HepG2 (cell line): ENCODE measurements around the gene ZBTB4. TPM values are rescaled to one million over a fixed set of nuclear protein-coding genes. Genes with fewer than 3 reads are reported as not detected.

Experiments used
- ATAC-seq: fragments of 200-7000 bp; cut with Tn5 transposase; 3 replicates; pipeline ENCODE4 v1.9.1; 2020; ENCODE audit warnings: mild to moderate bottlenecking, moderate library complexity
- BruUV-seq: library from RNA; stranded (reverse); fragments of 400-500 nt; replicated peaks from 2 replicates; lab custom pipeline; 2021; lab: Mats Ljungman, UMichigan
- CTCF ChIA-PET: fragments of 300-600 bp; formaldehyde crosslinking; extraction: SDS; loops from one replicate; lab custom pipeline; 2021; ENCODE audit warnings: low total read pairs, inconsistent platforms, low intra/inter-chr PET ratio; lab: Yijun Ruan, JAX
- POLR2A ChIA-PET: fragments of 350-600 bp; sonication (Branson Sonifier 250); formaldehyde crosslinking; loops from one replicate; lab custom pipeline; 2020; ENCODE audit warnings: antibody characterized with exemption, inconsistent platforms; lab: Yijun Ruan, JAX
- DNase-seq: peaks from one replicate; pipeline ENCODE4 v3.0.0-alpha.2; 2015; ENCODE audit warnings: low spot score
- FAIRE-seq: peaks from 3 replicates; lab custom pipeline; 2011; peaks lifted over from hg19 to GRCh38; lab: Jason Lieb, UNC
- H2AFZ ChIP-seq: one replicate; pipeline ENCODE4 v1.6.1; 2011; ENCODE audit warnings: low read length, inconsistent platforms
- H3K27ac ChIP-seq: fragments of 300-600 bp; 3 replicates; pipeline ENCODE4 v1.8.0; 2011; ENCODE audit warnings: mixed run types, mild to moderate bottlenecking, mixed read lengths, low read length, inconsistent platforms; ENCODE audit not compliant: insufficient read depth; ENCODE audit errors: extremely low read length
- H3K27me3 ChIP-seq, 2 experiments: fragments of 200-600 bp in 1 of 2; 2 replicates in 1 of 2; 3 replicates in 1 of 2; pipeline versions ENCODE4 v1.6.0 to v1.8.0; 2011; ENCODE audit warnings: low read length in 2 of 2, mild to moderate bottlenecking in 2 of 2, moderate library complexity in 2 of 2, inconsistent platforms in 1 of 2; ENCODE audit not compliant: insufficient read depth in 2 of 2, control insufficient read depth in 1 of 2
- H3K36me3 ChIP-seq, 2 experiments: fragments of 200-600 bp in 1 of 2; replicated peaks in 1 of 2; 2 replicates in 1 of 2; 3 replicates in 1 of 2; pipeline versions ENCODE4 v1.5.1 to v1.8.0; 2011; ENCODE audit warnings: low read length in 2 of 2, inconsistent platforms in 1 of 2; ENCODE audit not compliant: insufficient read depth in 2 of 2, control insufficient read depth in 1 of 2
- H3K4me1 ChIP-seq: 2 replicates; pipeline ENCODE4 v1.5.1; 2012; ENCODE audit warnings: low read length, inconsistent platforms; ENCODE audit not compliant: insufficient read depth
- H3K4me2 ChIP-seq: 2 replicates; pipeline ENCODE4 v1.6.0; 2011; ENCODE audit warnings: low read depth, low read length, inconsistent platforms
- H3K4me3 ChIP-seq, 3 experiments: fragments of 200-600 bp in 1 of 3; sonication (generic), shearing (Covaris generic) in 1 of 3; replicated peaks in 1 of 3; 2 replicates each; pipeline ENCODE4 v1.5.1; 2011 to 2016; ENCODE audit warnings: low read length in 3 of 3, inconsistent platforms in 2 of 3, low read depth in 2 of 3, mild to moderate bottlenecking in 2 of 3, control low read depth in 1 of 3, mixed read lengths in 1 of 3; ENCODE audit not compliant: insufficient read depth in 1 of 3
- H3K79me2 ChIP-seq: one replicate; pipeline ENCODE4 v1.6.1; 2011; ENCODE audit warnings: low read length, inconsistent platforms; ENCODE audit not compliant: insufficient read depth
- H3K9ac ChIP-seq: 2 replicates; pipeline ENCODE4 v1.6.0; 2011; ENCODE audit warnings: mild to moderate bottlenecking, low read depth, low read length, inconsistent platforms; ENCODE audit not compliant: insufficient read depth
- H3K9me3 ChIP-seq: 2 replicates; pipeline ENCODE4 v1.5.1; 2012; ENCODE audit warnings: mild to moderate bottlenecking, low read length
- H4K20me1 ChIP-seq: 2 replicates; pipeline ENCODE4 v1.6.0; 2011; ENCODE audit warnings: inconsistent platforms, mild to moderate bottlenecking, low read length, moderate library complexity; ENCODE audit not compliant: insufficient read depth
- RBM22 ChIP-seq: fragments of 200-400 bp; formaldehyde crosslinking; optimal IDR thresholded peaks from 2 replicates; pipeline ENCODE3; 2017; ENCODE audit warnings: mild to moderate bottlenecking, low read length, moderate library complexity
- SALL2 ChIP-seq: sonication (generic); formaldehyde crosslinking; IDR thresholded peaks from 2 replicates; pipeline ENCODE4 v1.8.1; 2023; ENCODE audit warnings: mild to moderate bottlenecking, missing genetic modification reagents, inconsistent platforms
- SUZ12 ChIP-seq: fragments of 150-350 bp; IDR thresholded peaks from 2 replicates; pipeline ENCODE4 v1.6.1; 2014; ENCODE audit warnings: low read depth, low read length
- ZNF225 ChIP-seq: sonication (generic); formaldehyde crosslinking; IDR thresholded peaks from 2 replicates; pipeline ENCODE4 v1.4.0; 2020; ENCODE audit warnings: mild to moderate bottlenecking, missing genetic modification reagents
- ZNF329 ChIP-seq: sonication (generic); formaldehyde crosslinking; IDR thresholded peaks from 2 replicates; pipeline ENCODE4 v1.9.0; 2021; ENCODE audit warnings: low read depth, mild to moderate bottlenecking, missing genetic modification reagents
- ZNF354B ChIP-seq: sonication (generic); formaldehyde crosslinking; IDR thresholded peaks from 2 replicates; pipeline ENCODE4 v1.8.0; 2022; ENCODE audit warnings: mild to moderate bottlenecking, missing genetic modification reagents
- ZNF772 ChIP-seq: sonication (generic); formaldehyde crosslinking; IDR thresholded peaks from 2 replicates; pipeline ENCODE4 v1.5.0; 2020; ENCODE audit warnings: mild to moderate bottlenecking, missing genetic modification reagents
- WGBS: methylation state at CpG from one replicate; pipeline ENCODE4 v1.1.6; 2017; ENCODE audit warnings: low lambda C conversion rate; 5-methylcytosine and 5-hydroxymethylcytosine counted together
- in situ Hi-C: cut with HindIII; loops from 2 replicates; pipeline ENCODE4 v1.10.0; 2017; ENCODE audit warnings: low pct_unique_long_range_greater_than_20kb; ENCODE audit not compliant: extremely low pct_ligation_motif_present
- intact Hi-C: fragments of 100-400 bp; cut with micrococcal nuclease; formaldehyde crosslinking; loops from one replicate; pipeline ENCODE4 v1.10.0; 2022; ENCODE audit not compliant: unreplicated experiment
- polyA plus RNA-seq, 8 experiments: library from polyadenylated mRNA; depleted of rRNA in 3 of 8; stranded (reverse) in 7 of 8; unstranded in 1 of 8; fragments of >200 nt; fragmentation: Illumina TruSeq in 4 of 8; extraction: Trizol in 4 of 8; gene quantifications; 2 replicates each; pipeline versions ENCODE4 v1.2.1 to v1.2.3, GENCODE V29; 2011 to 2016; ENCODE audit warnings: low read depth in 4 of 8, missing spikeins in 1 of 8, mixed read lengths in 1 of 8; ENCODE audit not compliant: insufficient read depth in 1 of 8
- total RNA-seq, 5 experiments: library from RNA; depleted of rRNA; stranded (reverse); fragments of >200 nt; fragmentation: Illumina TruSeq; extraction: Trizol; gene quantifications; 2 replicates each; pipeline ENCODE4 v1.2.3, GENCODE V29; 2016; ENCODE audit warnings: low read depth in 1 of 5
- TF ChIP-seq, protein P1 (sequence below): sonication (generic); formaldehyde crosslinking; IDR thresholded peaks from 2 replicates; pipeline ENCODE4 v1.5.0; 2020; ENCODE audit warnings: mild to moderate bottlenecking, missing genetic modification reagents

Gene ZBTB4
- total and polyA plus RNA-seq, 2 of the 13 experiments (the other 11 are each of a cell fraction or from before 2014, with no cell fraction given) = 4.3 to 7.4 TPM

GRCh38 chr17:7501729-7502128 is 22.3 kb upstream of the ZBTB4 start (continued):
- TF ChIP-seq ZNF329 (CRISPR knock-in tag) (no peak), SUZ12 (no peak), SALL2 (CRISPR knock-in tag) (no peak), ZNF772 (CRISPR knock-in tag) (no peak)
- TF ChIP-seq, all 625 proteins: peak for 0

DNA sequence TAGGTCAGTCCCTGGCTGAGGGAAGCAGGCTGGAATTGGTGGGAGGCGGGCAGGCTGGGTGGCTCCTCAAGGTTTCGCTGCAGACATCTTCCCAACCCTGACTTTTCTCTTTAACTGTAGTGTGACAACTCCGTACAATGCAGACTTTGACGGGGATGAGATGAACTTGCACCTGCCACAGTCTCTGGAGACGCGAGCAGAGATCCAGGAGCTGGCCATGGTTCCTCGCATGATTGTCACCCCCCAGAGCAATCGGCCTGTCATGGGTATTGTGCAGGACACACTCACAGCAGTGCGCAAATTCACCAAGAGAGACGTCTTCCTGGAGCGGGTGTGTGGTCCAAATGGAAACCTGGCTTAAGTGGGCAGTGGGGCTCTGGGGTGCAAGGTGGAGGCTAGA is 19.7 kb upstream of the ZBTB4 start:
- Histone ChIP-seq H4K20me1 (peaks cover 14% of the 10 kb centered on the region; the same call in 1 of the 2 replicates), H3K27ac (no peak overlapping the region), H2AFZ (no peak overlapping the region), H3K27me3 (no peaks in the 10 kb centered on the region), H3K9ac (no peak overlapping the region), H3K4me1 (no peaks in the 10 kb centered on the region), H3K4me3 (no peak overlapping the region), H3K79me2 (peaks cover 16% of the 10 kb centered on the region), H3K9me3 (no peaks in the 10 kb centered on the region), H3K4me2 (no peak overlapping the region), H3K36me3 (peaks cover 67 to 85% of the 10 kb centered on the region in 2 experiments)
- intact Hi-C loops = no loop called here
- ATAC-seq (no peak), FAIRE-seq (no peak), DNase-seq (no peak)
- no TSS peak for BruUV-seq
- CTCF ChIA-PET = no interaction called here
- 88% methylated on average over 10 of the region's 11 CpGs for WGBS
- POLR2A ChIA-PET = interaction anchor here (0.7 kb wide), 1 partner anchor 107 kb away, joined by 3 read pairs; no protein-coding TSS in a partner anchor
- peak; percentile 64 for TF ChIP-seq RBM22
- TF ChIP-seq ZNF354B (CRISPR knock-in tag) = no peak
- TF ChIP-seq ZNF225 = no peak
- TF ChIP-seq, protein P1, sequence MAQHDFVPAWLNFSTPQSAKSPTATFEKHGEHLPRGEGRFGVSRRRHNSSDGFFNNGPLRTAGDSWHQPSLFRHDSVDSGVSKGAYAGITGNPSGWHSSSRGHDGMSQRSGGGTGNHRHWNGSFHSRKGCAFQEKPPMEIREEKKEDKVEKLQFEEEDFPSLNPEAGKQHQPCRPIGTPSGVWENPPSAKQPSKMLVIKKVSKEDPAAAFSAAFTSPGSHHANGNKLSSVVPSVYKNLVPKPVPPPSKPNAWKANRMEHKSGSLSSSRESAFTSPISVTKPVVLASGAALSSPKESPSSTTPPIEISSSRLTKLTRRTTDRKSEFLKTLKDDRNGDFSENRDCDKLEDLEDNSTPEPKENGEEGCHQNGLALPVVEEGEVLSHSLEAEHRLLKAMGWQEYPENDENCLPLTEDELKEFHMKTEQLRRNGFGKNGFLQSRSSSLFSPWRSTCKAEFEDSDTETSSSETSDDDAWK (CRISPR knock-in tag) = no peak
- in situ Hi-C loops = no loop called here
